Measurements from ENCODE around the gene TOM1L1. TPM values are rescaled to one million over a fixed set of nuclear protein-coding genes. Genes with fewer than 3 reads are reported as not detected.

Gene TOM1L1
- total RNA-seq, 1 donor: 40.2 TPM

- no peak for DNase-seq (ENCODE audit: insufficient read length, low spot score, missing footprints)
- H3K79me2 ChIP-seq (ENCODE audit: insufficient read depth, low read length): peaks cover 4% of the 10 kb centered on the region
These were observed 6.0 kb downstream of the TOM1L1 start for GRCh38 chr17:54906683-54907082.

GRCh38 chr17:54907376-54907775 lies 6.7 kb downstream of the TOM1L1 start:
- H3K4me1 ChIP-seq (ENCODE audit: insufficient read depth, low read length): no peaks in the 10 kb centered on the region
- H3K4me2 ChIP-seq (ENCODE audit: insufficient read depth, low read length): no peak overlapping the region
- no peak for TF ChIP-seq CTCF (IDR thresholded peaks at IDR 0.05; ENCODE audit: extremely low read depth, low read depth, low read length)
- H3K36me3 ChIP-seq (ENCODE audit: insufficient read depth, low read length): peaks cover 4% of the 10 kb centered on the region
- H3K79me2 ChIP-seq (ENCODE audit: insufficient read depth, low read length): no peaks in the 10 kb centered on the region
- H4K20me1 ChIP-seq (ENCODE audit: insufficient read depth, low read length): no peaks in the 10 kb centered on the region
- H3K9me3 ChIP-seq (ENCODE audit: low read depth, low read length): no peaks in the 10 kb centered on the region
- H3K27ac ChIP-seq (ENCODE audit: low read depth, low read length): no peak overlapping the region
- H3K4me3 ChIP-seq (ENCODE audit: insufficient read depth, low read length): no peak overlapping the region
- no peaks in the 10 kb centered on the region for H3K27me3 ChIP-seq (ENCODE audit: insufficient read depth, low read length)
- DNase-seq (ENCODE audit: insufficient read length, low spot score, missing footprints): no peak
- H2AFZ ChIP-seq (ENCODE audit: low read length): no peak overlapping the region

More at GRCh38 chr17:54906683-54907082, 6.0 kb downstream of the TOM1L1 start:
- peaks cover 3% of the 10 kb centered on the region for H3K4me1 ChIP-seq (ENCODE audit: insufficient read depth, low read length)
- no peaks in the 10 kb centered on the region for H3K27me3 ChIP-seq (ENCODE audit: insufficient read depth, low read length)
- H4K20me1 ChIP-seq (ENCODE audit: insufficient read depth, low read length): no peaks in the 10 kb centered on the region
- no peak overlapping the region for H2AFZ ChIP-seq (ENCODE audit: low read length)
- no peak for TF ChIP-seq CTCF (IDR thresholded peaks at IDR 0.05; ENCODE audit: extremely low read depth, low read depth, low read length)
- no peak overlapping the region for H3K4me2 ChIP-seq (ENCODE audit: insufficient read depth, low read length)
- H3K27ac ChIP-seq (ENCODE audit: low read depth, low read length): no peak overlapping the region
- peaks cover 4% of the 10 kb centered on the region for H3K36me3 ChIP-seq (ENCODE audit: insufficient read depth, low read length)
- no peak overlapping the region for H3K4me3 ChIP-seq (ENCODE audit: insufficient read depth, low read length)
- no peaks in the 10 kb centered on the region for H3K9me3 ChIP-seq (ENCODE audit: low read depth, low read length)

- no peak for TF ChIP-seq CTCF (IDR thresholded peaks at IDR 0.05; ENCODE audit: extremely low read depth, low read depth, low read length)
- no peak for DNase-seq (ENCODE audit: insufficient read length, low spot score, missing footprints)
- no peaks in the 10 kb centered on the region for H3K79me2 ChIP-seq (ENCODE audit: insufficient read depth, low read length)
- H3K27me3 ChIP-seq (ENCODE audit: insufficient read depth, low read length): no peaks in the 10 kb centered on the region
- H2AFZ ChIP-seq (ENCODE audit: low read length): no peak overlapping the region
- H3K4me3 ChIP-seq (ENCODE audit: insufficient read depth, low read length): no peak overlapping the region
- no peak overlapping the region for H3K27ac ChIP-seq (ENCODE audit: low read depth, low read length)
- H3K4me2 ChIP-seq (ENCODE audit: insufficient read depth, low read length): no peak overlapping the region
- peaks cover 5% of the 10 kb centered on the region for H3K36me3 ChIP-seq (ENCODE audit: insufficient read depth, low read length)
- no peaks in the 10 kb centered on the region for H4K20me1 ChIP-seq (ENCODE audit: insufficient read depth, low read length)
- no peaks in the 10 kb centered on the region for H3K9me3 ChIP-seq (ENCODE audit: low read depth, low read length)
- H3K4me1 ChIP-seq (ENCODE audit: insufficient read depth, low read length): no peaks in the 10 kb centered on the region
These were observed 9.1 kb downstream of the TOM1L1 start for GRCh38 chr17:54909766-54910165.

- no peak for DNase-seq (ENCODE audit: insufficient read length, low spot score, missing footprints)
- Histone ChIP-seq H3K9me3 (ENCODE audit: low read depth, low read length) (no peaks in the 10 kb centered on the region), H3K4me1 (ENCODE audit: insufficient read depth, low read length) (no peaks in the 10 kb centered on the region), H3K79me2 (ENCODE audit: insufficient read depth, low read length) (no peaks in the 10 kb centered on the region), H4K20me1 (ENCODE audit: insufficient read depth, low read length) (no peaks in the 10 kb centered on the region), H3K36me3 (ENCODE audit: insufficient read depth, low read length) (peaks cover 26% of the 10 kb centered on the region), H2AFZ (ENCODE audit: low read length) (no peak overlapping the region), H3K4me3 (ENCODE audit: insufficient read depth, low read length) (no peak overlapping the region), H3K27me3 (ENCODE audit: insufficient read depth, low read length) (no peaks in the 10 kb centered on the region), H3K4me2 (ENCODE audit: insufficient read depth, low read length) (no peak overlapping the region), H3K27ac (ENCODE audit: low read depth, low read length) (no peak overlapping the region)
- TF ChIP-seq CTCF (IDR thresholded peaks at IDR 0.05; ENCODE audit: extremely low read depth, low read depth, low read length): no peak
These were observed 16.1 kb downstream of the TOM1L1 start for GRCh38 chr17:54916721-54917120.
